Neural crest cell (in vitro differentiated cells): ENCODE data around the gene PMEPA1. TPM values are rescaled to one million over a fixed set of nuclear protein-coding genes. Genes with fewer than 3 reads are reported as not detected.

Experiments
- DNase-seq: peaks from one replicate; pipeline ENCODE4 v3.0.0; 2021; ENCODE audit warnings: low read depth, mixed read lengths, low spot score
- H3K27ac Mint-ChIP-seq: one replicate; pipeline ENCODE4 v1.8.0; 2021; ENCODE audit warnings: mild to moderate bottlenecking, mixed read lengths; ENCODE audit not compliant: unreplicated experiment
- H3K27me3 Mint-ChIP-seq: 2 replicates; pipeline ENCODE4 v1.8.0; 2021; ENCODE audit warnings: low read depth, mild to moderate bottlenecking, mixed read lengths
- H3K36me3 Mint-ChIP-seq: 2 replicates; pipeline ENCODE4 v1.8.0; 2021; ENCODE audit warnings: low read depth, mild to moderate bottlenecking, mixed read lengths
- H3K4me1 Mint-ChIP-seq: 2 replicates; pipeline ENCODE4 v1.8.0; 2021; ENCODE audit warnings: mixed read lengths
- H3K4me3 Mint-ChIP-seq: one replicate; pipeline ENCODE4 v1.8.0; 2021; ENCODE audit warnings: mild to moderate bottlenecking, mixed read lengths
- H3K9me3 Mint-ChIP-seq: 2 replicates; pipeline ENCODE4 v1.8.0; 2021; ENCODE audit warnings: mixed read lengths
- CTCF ChIP-seq: fragments of 200-600 bp; sonication (generic); conservative IDR thresholded peaks from 2 replicates; pipeline ENCODE4 v1.5.0; 2021; ENCODE audit warnings: antibody characterized with exemption, mild to moderate bottlenecking
- total RNA-seq: library from RNA; stranded (reverse); gene quantifications from 2 replicates; pipeline ENCODE4 v1.2.1, GENCODE V29; 2021

The PMEPA1 gene
- total RNA-seq, 1 donor from 2014 or later: 3.2 TPM

GRCh38 chr20:57656821-57657534 lies 52.8 kb downstream of the PMEPA1 start:
- peaks cover 5% of the 10 kb centered on the region for H3K4me1 Mint-ChIP-seq
- H3K9me3 Mint-ChIP-seq: no peaks in the 10 kb centered on the region
- no peak for TF ChIP-seq CTCF
- H3K36me3 Mint-ChIP-seq: no peaks in the 10 kb centered on the region
- DNase-seq: no peak
- no peak overlapping the region for H3K4me3 Mint-ChIP-seq
- H3K27ac Mint-ChIP-seq: peak overlapping the region; percentile 75
- H3K27me3 Mint-ChIP-seq: peaks cover 3% of the 10 kb centered on the region

- Mint-ChIP-seq H3K27me3 (peaks cover 3% of the 10 kb centered on the region), H3K27ac (peak overlapping the region; percentile 75), H3K9me3 (no peaks in the 10 kb centered on the region), H3K4me3 (no peak overlapping the region), H3K4me1 (peaks cover 5% of the 10 kb centered on the region), H3K36me3 (no peaks in the 10 kb centered on the region)
- TF ChIP-seq CTCF: no peak
- DNase-seq: no peak
These were observed 53.5 kb downstream of the PMEPA1 start for GRCh38 chr20:57656252-57656820.

GRCh38 chr20:57655809-57656155 lies 54.0 kb downstream of the PMEPA1 start:
- no peak for DNase-seq
- H3K4me3 Mint-ChIP-seq: no peak overlapping the region
- H3K36me3 Mint-ChIP-seq: no peaks in the 10 kb centered on the region
- peaks cover 5% of the 10 kb centered on the region for H3K4me1 Mint-ChIP-seq
- TF ChIP-seq CTCF: no peak
- no peaks in the 10 kb centered on the region for H3K9me3 Mint-ChIP-seq
- H3K27me3 Mint-ChIP-seq: peaks cover 3% of the 10 kb centered on the region
- no peak overlapping the region for H3K27ac Mint-ChIP-seq

GRCh38 chr20:57654998-57655808 lies 54.6 kb downstream of the PMEPA1 start:
- no peak for DNase-seq
- peaks cover 5% of the 10 kb centered on the region for H3K4me1 Mint-ChIP-seq
- no peaks in the 10 kb centered on the region for H3K9me3 Mint-ChIP-seq
- peaks cover 5% of the 10 kb centered on the region for H3K27me3 Mint-ChIP-seq
- no peak for TF ChIP-seq CTCF
- no peak overlapping the region for H3K27ac Mint-ChIP-seq
- H3K4me3 Mint-ChIP-seq: no peak overlapping the region
- H3K36me3 Mint-ChIP-seq: peaks cover 2% of the 10 kb centered on the region

- no peak overlapping the region for H3K27ac Mint-ChIP-seq
- H3K4me3 Mint-ChIP-seq: no peak overlapping the region
- peaks cover 5% of the 10 kb centered on the region for H3K27me3 Mint-ChIP-seq
- peak; percentile 96 for TF ChIP-seq CTCF
- peak; percentile 50 for DNase-seq
- H3K36me3 Mint-ChIP-seq: peaks cover 3% of the 10 kb centered on the region
- peaks cover 5% of the 10 kb centered on the region for H3K4me1 Mint-ChIP-seq
- H3K9me3 Mint-ChIP-seq: no peaks in the 10 kb centered on the region
These were observed 55.3 kb downstream of the PMEPA1 start for GRCh38 chr20:57654363-57654997.
